OCI-LY1 (cell line): ENCODE results near the gene MAF.

ENCODE experiments used
- H2AFZ ChIP-seq: fragments of 200-600 bp; sonication (generic), shearing (Covaris generic); 2 replicates; pipeline ENCODE4 v1.6.0; 2014; ENCODE audit warnings: antibody characterized with exemption, mild to moderate bottlenecking, low read length
- H3F3A ChIP-seq: fragments of 200-600 bp; sonication (generic), shearing (Covaris generic); 2 replicates; pipeline ENCODE4 v1.6.0; 2014; ENCODE audit warnings: mild to moderate bottlenecking, antibody characterized with exemption, low read length, moderate library complexity; ENCODE audit not compliant: insufficient read depth
- H3K27ac ChIP-seq: fragments of 200-600 bp; sonication (generic); 2 replicates; pipeline ENCODE4 v1.5.1; 2014; ENCODE audit warnings: low read length, mixed run types, mild to moderate bottlenecking, low read depth; ENCODE audit not compliant: poor library complexity, severe bottlenecking
- H3K27me3 ChIP-seq: fragments of 200-600 bp; sonication (generic); 2 replicates; pipeline ENCODE4 v1.6.0; 2014; ENCODE audit warnings: antibody characterized with exemption, mild to moderate bottlenecking, low read length, moderate library complexity; ENCODE audit not compliant: insufficient read depth
- H3K36me3 ChIP-seq: fragments of 200-600 bp; sonication (generic); 2 replicates; pipeline ENCODE4 v1.6.1; 2014; ENCODE audit warnings: mild to moderate bottlenecking, antibody characterized with exemption, low read length, moderate library complexity, mixed read lengths; ENCODE audit not compliant: insufficient read depth
- H3K4me1 ChIP-seq: fragments of 200-600 bp; sonication (generic); 2 replicates; pipeline ENCODE4 v1.5.1; 2014; ENCODE audit warnings: mild to moderate bottlenecking, low read length, moderate library complexity; ENCODE audit not compliant: insufficient read depth, severe bottlenecking
- H3K4me2 ChIP-seq: fragments of 200-600 bp; sonication (generic), shearing (Covaris generic); 2 replicates; pipeline ENCODE4 v1.6.1; 2014; ENCODE audit warnings: low read length
- H3K4me3 ChIP-seq: fragments of 200-600 bp; sonication (generic); 2 replicates; pipeline ENCODE4 v1.5.1; 2014; ENCODE audit warnings: low read length, low read depth, mild to moderate bottlenecking, mixed read lengths; ENCODE audit not compliant: poor library complexity, severe bottlenecking
- H3K79me2 ChIP-seq: fragments of 200-600 bp; shearing (Covaris generic); 2 replicates; pipeline ENCODE4 v1.6.1; 2016; ENCODE audit warnings: mixed run types, low read length, mixed read lengths; ENCODE audit not compliant: insufficient read depth
- H3K9ac ChIP-seq: fragments of 200-600 bp; sonication (generic), shearing (Covaris generic); 2 replicates; pipeline ENCODE4 v1.6.1; 2014; ENCODE audit warnings: mild to moderate bottlenecking, low read length, mixed read lengths
- H3K9me2 ChIP-seq: fragments of 200-600 bp; sonication (generic), shearing (Covaris generic); 2 replicates; pipeline ENCODE4 v1.6.1; 2014; ENCODE audit warnings: low read depth, mild to moderate bottlenecking, low read length, mixed read lengths
- H3K9me3 ChIP-seq: fragments of 200-600 bp; shearing (Covaris generic); 2 replicates; pipeline ENCODE4 v1.6.1; 2014; ENCODE audit warnings: low read length, mixed read lengths
- H4K20me1 ChIP-seq: fragments of 200-600 bp; sonication (generic), shearing (Covaris generic); 2 replicates; pipeline ENCODE4 v1.6.0; 2016; ENCODE audit warnings: mild to moderate bottlenecking, low read length; ENCODE audit not compliant: insufficient read depth
- EZH2 ChIP-seq: fragments of 200-600 bp; sonication (generic), shearing (Covaris generic); IDR thresholded peaks from 2 replicates; pipeline ENCODE4 v1.8.0; 2017; ENCODE audit warnings: borderline replicate concordance, mixed run types, mild to moderate bottlenecking, antibody characterized with exemption, low read length, moderate library complexity, mixed read lengths
- TF ChIP-seq, protein P1 (sequence below): fragments of 200-600 bp; sonication (generic), shearing (Covaris generic); IDR thresholded peaks from 2 replicates; pipeline ENCODE4 v1.5.1; 2017; ENCODE audit warnings: mild to moderate bottlenecking, antibody characterized with exemption, low read length, moderate library complexity, mixed read lengths

MAF gene

DNA sequence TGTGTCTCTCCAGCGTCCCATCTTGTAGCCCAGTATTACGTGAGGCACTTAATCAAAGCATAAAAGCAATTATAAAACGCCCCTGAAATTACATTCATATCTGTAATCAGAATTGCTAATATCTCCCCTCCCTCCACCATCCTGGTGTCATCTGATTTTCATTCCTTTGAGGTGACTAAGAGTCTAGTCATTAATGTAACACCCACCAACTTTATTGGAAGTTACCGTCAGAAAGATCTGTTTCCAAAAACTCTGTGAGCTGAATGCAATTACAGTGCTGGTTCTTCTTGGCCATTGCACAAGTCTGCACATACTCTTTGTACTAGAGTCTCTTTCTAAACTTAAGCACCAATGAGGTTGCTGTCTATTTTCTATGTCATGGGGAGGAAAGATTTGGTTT, 12.5 kb upstream of the MAF start:
- Histone ChIP-seq H3K79me2 (no peaks in the 10 kb centered on the region), H3K9me2 (no peaks in the 10 kb centered on the region), H3K36me3 (no peaks in the 10 kb centered on the region), H3K27ac (no peak overlapping the region), H3K4me3 (no peak overlapping the region), H3K27me3 (no peaks in the 10 kb centered on the region), H3K9ac (no peak overlapping the region), H3K4me1 (no peaks in the 10 kb centered on the region), H4K20me1 (no peaks in the 10 kb centered on the region), H2AFZ (no peak overlapping the region), H3K9me3 (no peaks in the 10 kb centered on the region), H3K4me2 (no peak overlapping the region), H3F3A (no peaks in the 10 kb centered on the region)
- TF ChIP-seq, protein P1, sequence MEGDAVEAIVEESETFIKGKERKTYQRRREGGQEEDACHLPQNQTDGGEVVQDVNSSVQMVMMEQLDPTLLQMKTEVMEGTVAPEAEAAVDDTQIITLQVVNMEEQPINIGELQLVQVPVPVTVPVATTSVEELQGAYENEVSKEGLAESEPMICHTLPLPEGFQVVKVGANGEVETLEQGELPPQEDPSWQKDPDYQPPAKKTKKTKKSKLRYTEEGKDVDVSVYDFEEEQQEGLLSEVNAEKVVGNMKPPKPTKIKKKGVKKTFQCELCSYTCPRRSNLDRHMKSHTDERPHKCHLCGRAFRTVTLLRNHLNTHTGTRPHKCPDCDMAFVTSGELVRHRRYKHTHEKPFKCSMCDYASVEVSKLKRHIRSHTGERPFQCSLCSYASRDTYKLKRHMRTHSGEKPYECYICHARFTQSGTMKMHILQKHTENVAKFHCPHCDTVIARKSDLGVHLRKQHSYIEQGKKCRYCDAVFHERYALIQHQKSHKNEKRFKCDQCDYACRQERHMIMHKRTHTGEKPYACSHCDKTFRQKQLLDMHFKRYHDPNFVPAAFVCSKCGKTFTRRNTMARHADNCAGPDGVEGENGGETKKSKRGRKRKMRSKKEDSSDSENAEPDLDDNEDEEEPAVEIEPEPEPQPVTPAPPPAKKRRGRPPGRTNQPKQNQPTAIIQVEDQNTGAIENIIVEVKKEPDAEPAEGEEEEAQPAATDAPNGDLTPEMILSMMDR: no peak
- TF ChIP-seq EZH2: no peak

DNA sequence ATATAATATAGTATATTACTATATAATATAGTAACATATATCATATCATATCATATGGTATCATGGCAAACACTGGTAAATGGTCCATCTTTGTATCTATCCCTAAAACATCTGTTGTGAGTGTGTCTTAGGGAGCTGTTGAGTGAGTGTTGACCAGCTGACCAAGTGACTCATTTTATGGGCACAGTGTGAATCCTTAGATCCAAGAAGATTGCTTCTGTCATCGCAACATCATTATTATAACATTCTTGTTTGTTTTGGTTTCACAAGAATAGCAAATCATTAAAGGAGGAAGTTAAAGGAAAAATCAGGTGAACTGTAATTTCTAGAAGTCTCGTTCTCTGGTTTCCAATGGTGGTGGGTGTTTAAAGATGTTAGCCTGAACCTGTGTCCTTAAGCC, 11.7 kb upstream of the MAF start:
- no peaks in the 10 kb centered on the region for H3F3A ChIP-seq
- no peak overlapping the region for H3K9ac ChIP-seq
- TF ChIP-seq EZH2: no peak
- TF ChIP-seq, protein P1: no peak
- H2AFZ ChIP-seq: no peak overlapping the region
- H3K4me2 ChIP-seq: no peak overlapping the region
- H3K4me1 ChIP-seq: no peaks in the 10 kb centered on the region
- H3K4me3 ChIP-seq: no peak overlapping the region
- no peaks in the 10 kb centered on the region for H3K79me2 ChIP-seq
- H4K20me1 ChIP-seq: no peaks in the 10 kb centered on the region
- no peaks in the 10 kb centered on the region for H3K9me3 ChIP-seq
- no peaks in the 10 kb centered on the region for H3K27me3 ChIP-seq
- H3K9me2 ChIP-seq: no peaks in the 10 kb centered on the region
- no peaks in the 10 kb centered on the region for H3K36me3 ChIP-seq
- H3K27ac ChIP-seq: no peak overlapping the region

DNA sequence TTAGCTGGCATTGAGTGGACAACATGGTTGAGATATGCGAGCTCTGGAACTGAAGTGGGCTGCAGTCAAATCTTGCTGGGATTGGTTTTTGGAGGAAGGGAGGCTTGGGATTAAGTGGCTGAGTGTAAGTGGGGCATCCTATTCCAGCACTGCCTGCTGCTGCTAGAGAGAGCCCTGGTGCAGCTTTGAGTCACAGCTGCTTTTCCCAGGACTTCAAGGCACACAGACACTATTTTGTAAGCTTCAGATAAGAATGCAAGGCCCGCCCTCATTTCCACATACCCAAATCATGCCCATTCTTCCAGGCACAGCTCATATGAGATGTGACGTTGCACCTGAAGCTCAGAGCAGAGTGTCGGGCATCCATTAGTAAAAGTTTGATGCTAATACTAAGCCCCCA, 10.2 kb upstream of the MAF start:
- no peak overlapping the region for H3K27ac ChIP-seq
- no peak overlapping the region for H2AFZ ChIP-seq
- no peaks in the 10 kb centered on the region for H3K9me3 ChIP-seq
- no peak for TF ChIP-seq EZH2
- TF ChIP-seq, protein P1: no peak
- no peaks in the 10 kb centered on the region for H4K20me1 ChIP-seq
- no peak overlapping the region for H3K4me3 ChIP-seq
- no peaks in the 10 kb centered on the region for H3K79me2 ChIP-seq
- H3K27me3 ChIP-seq: no peaks in the 10 kb centered on the region
- no peaks in the 10 kb centered on the region for H3K4me1 ChIP-seq
- H3K9me2 ChIP-seq: no peaks in the 10 kb centered on the region
- H3K9ac ChIP-seq: no peak overlapping the region
- no peak overlapping the region for H3K4me2 ChIP-seq
- no peaks in the 10 kb centered on the region for H3F3A ChIP-seq
- H3K36me3 ChIP-seq: no peaks in the 10 kb centered on the region
